Retinal pigment epithelial cell (primary cell): ENCODE results near the gene PDLIM5.
A peak's percentile ranks its signal among the peaks of the same experiment; 100 is the strongest.

ENCODE experiments used
- DNase-seq: peaks from one replicate; pipeline ENCODE4 v3.0.0-alpha.2; 2010; ENCODE audit warnings: low read depth
- H3K4me3 ChIP-seq: 2 replicates; pipeline ENCODE4 v1.5.1; 2011; ENCODE audit warnings: mild to moderate bottlenecking, low read length, control low read depth, moderate library complexity
- CTCF ChIP-seq: conservative IDR thresholded peaks from 2 replicates; pipeline ENCODE4 v1.5.1; 2011; ENCODE audit warnings: low read depth, low read length, control low read depth, inconsistent platforms

The PDLIM5 gene

GRCh38 chr4:94414907-94415306, 36.8 kb upstream of the PDLIM5 start:
- no peak overlapping the region for H3K4me3 ChIP-seq
- no peak for DNase-seq
- no peak for TF ChIP-seq CTCF

- no peak for TF ChIP-seq CTCF
- DNase-seq = no peak
- no peak overlapping the region for H3K4me3 ChIP-seq
Observed at GRCh38 chr4:94415448-94415847, 36.3 kb upstream of the PDLIM5 start.

- no peak for TF ChIP-seq CTCF
- H3K4me3 ChIP-seq = no peak overlapping the region
- no peak for DNase-seq
Observed at GRCh38 chr4:94416335-94416734, 35.4 kb upstream of the PDLIM5 start.

GRCh38 chr4:94416981-94417380, 34.8 kb upstream of the PDLIM5 start:
- TF ChIP-seq CTCF = no peak

GRCh38 chr4:94419549-94419948, 32.2 kb upstream of the PDLIM5 start:
- DNase-seq = no peak
- no peak for TF ChIP-seq CTCF
- peak overlapping the region; percentile 5 for H3K4me3 ChIP-seq

More at GRCh38 chr4:94416981-94417380, 34.8 kb upstream of the PDLIM5 start:
- no peak for DNase-seq
- H3K4me3 ChIP-seq = no peak overlapping the region

GRCh38 chr4:94419956-94420355, 31.8 kb upstream of the PDLIM5 start:
- no peak overlapping the region for H3K4me3 ChIP-seq
- no peak for TF ChIP-seq CTCF
- peak; percentile 88 for DNase-seq

- no peak for DNase-seq
- no peak for TF ChIP-seq CTCF
- no peak overlapping the region for H3K4me3 ChIP-seq
Observed at GRCh38 chr4:94420356-94420755, 31.4 kb upstream of the PDLIM5 start.
